GM13976 (cell line): ENCODE data around the gene ZNRF2.
"Not testable (repeated sequence)": the region's sequence is repeated elsewhere in the genome, so short reads cannot be mapped to it uniquely, and the experiment has no call there.

Experiments
- DNase-seq: peaks from one replicate; pipeline ENCODE4 v3.0.0; 2012; ENCODE audit warnings: low spot score
- in situ Hi-C: fragments of 300-500 bp; cut with MboI; formaldehyde crosslinking; loops from one replicate; pipeline ENCODE4 v1.12.0; 2022; ENCODE audit warnings: low sequenced_read_pairs, mixed read lengths, inconsistent platforms; ENCODE audit not compliant: unreplicated experiment
- TF ChIP-seq, protein P1 (sequence below): IDR thresholded peaks from 2 replicates; pipeline ENCODE4 v1.5.1; 2012; ENCODE audit warnings: borderline replicate concordance, mild to moderate bottlenecking; ENCODE audit not compliant: insufficient read depth; ENCODE audit errors: extremely low read depth, missing control alignments, control extremely low read depth

ZNRF2 gene

DNA sequence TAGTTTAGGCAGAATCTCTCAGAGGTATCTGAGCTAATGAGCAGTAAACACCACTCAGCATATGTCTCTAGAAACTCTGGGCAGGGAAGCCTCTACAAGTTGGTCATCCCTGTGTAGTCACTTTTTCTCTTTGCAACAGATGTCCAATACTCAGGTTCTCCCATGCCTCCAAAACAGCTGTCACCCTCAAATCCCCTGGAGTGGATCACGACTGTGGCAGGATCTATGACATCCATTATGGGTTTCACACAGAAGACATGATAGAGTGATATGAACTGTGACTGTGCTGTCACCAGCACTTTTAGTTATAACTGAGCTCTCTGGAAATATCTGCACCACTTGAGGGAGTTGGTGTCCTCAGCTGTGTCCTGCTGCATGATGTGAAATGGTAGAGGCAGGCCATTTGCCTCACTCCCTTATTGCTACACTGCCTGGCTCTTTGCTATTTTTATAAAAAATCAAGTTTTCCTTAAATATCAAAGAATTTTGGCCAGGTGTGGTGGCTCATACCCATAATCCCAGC, 24.1 kb upstream of the ZNRF2 start:
- in situ Hi-C loops, result no loop called here
- no peak for DNase-seq
- TF ChIP-seq, protein P1, sequence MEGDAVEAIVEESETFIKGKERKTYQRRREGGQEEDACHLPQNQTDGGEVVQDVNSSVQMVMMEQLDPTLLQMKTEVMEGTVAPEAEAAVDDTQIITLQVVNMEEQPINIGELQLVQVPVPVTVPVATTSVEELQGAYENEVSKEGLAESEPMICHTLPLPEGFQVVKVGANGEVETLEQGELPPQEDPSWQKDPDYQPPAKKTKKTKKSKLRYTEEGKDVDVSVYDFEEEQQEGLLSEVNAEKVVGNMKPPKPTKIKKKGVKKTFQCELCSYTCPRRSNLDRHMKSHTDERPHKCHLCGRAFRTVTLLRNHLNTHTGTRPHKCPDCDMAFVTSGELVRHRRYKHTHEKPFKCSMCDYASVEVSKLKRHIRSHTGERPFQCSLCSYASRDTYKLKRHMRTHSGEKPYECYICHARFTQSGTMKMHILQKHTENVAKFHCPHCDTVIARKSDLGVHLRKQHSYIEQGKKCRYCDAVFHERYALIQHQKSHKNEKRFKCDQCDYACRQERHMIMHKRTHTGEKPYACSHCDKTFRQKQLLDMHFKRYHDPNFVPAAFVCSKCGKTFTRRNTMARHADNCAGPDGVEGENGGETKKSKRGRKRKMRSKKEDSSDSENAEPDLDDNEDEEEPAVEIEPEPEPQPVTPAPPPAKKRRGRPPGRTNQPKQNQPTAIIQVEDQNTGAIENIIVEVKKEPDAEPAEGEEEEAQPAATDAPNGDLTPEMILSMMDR, result no peak

DNA sequence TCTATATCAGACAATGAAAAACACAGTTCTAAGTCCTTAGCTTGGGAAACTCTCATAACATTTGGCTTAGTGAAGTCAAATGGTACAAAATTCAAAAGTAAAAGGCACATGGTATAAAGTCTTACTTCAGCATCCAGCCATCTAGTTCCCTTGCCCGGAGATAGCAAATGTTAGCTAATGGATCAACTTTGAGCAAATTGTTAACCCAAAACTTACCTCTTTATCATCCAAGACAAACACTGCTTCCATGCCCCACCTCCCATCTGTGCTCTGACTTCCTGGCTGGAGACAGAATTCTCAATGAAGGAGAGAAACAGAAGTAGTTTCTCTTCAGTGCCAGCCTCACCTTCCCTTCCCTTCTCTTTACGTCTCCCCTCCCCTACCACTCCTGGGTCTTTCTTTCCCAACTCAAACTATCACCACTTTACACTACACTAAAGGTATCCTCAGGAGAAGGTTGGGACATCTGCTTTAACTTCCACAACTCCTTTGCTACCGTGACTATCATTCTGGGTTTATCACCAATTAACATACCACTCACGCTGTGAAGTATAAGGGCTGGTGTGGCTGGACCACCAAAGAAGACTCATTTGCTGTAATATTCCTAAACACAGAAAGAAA, 21.2 kb upstream of the ZNRF2 start:
- TF ChIP-seq, protein P1, result no peak
- in situ Hi-C loops, result no loop called here
- DNase-seq, result no peak

DNA sequence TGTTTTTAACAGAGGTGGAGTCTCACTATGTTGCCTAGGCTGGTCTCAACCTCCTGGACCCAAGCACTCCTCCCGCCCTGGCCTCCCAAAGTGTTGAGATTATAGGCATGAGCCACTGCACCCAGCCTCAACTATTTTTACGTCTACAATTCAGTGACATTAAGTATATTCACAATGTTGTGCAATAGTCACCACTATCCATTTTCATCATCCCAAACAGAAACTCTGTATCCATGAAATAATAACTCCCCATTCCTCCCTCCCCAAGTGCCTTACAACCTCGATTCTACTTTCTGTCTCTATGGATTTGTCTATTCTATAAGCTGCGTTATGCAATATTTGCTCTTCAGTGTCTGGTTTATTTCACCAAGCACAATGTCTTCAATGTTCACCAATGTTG, 20.3 kb upstream of the ZNRF2 start:
- no peak for DNase-seq
- TF ChIP-seq, protein P1, result no peak
- in situ Hi-C loops, result no loop called here

DNA sequence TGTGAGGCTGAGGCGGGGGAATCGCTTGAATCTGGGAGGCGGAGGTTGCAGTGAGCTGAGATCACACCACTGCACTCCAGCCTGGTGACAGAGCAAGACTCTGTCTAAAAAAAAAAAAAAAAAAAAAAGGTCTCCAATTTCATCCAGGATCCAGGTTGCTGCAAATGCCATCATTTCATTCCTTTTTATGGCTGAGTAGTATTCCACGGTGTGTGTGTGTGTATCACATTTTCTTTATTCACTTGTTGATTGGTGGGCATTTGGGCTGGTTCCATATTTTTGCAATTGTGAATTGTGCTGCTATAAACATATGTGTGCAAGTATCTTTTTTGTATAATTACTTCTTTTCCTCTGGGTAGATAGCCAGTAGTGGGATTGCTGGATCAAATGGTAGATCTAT, 19.2 kb upstream of the ZNRF2 start:
- DNase-seq, in situ Hi-C loops: not testable (repeated sequence)

- TF ChIP-seq, protein P1, result no peak
- no peak for DNase-seq
- in situ Hi-C loops, result no loop called here
Measured at GRCh38 chr7:30266686-30267085, 17.7 kb upstream of the ZNRF2 start.

- in situ Hi-C loops, result no loop called here
- TF ChIP-seq, protein P1, result no peak
- no peak for DNase-seq
Measured at GRCh38 chr7:30268586-30268985, 15.8 kb upstream of the ZNRF2 start.

- TF ChIP-seq, protein P1, result no peak
- in situ Hi-C loops, result no loop called here
- DNase-seq, result no peak
Measured at GRCh38 chr7:30269490-30269889, 14.9 kb upstream of the ZNRF2 start.
